GM13976 (cell line): ENCODE measurements around the gene GCN1.
"Not testable (repeated sequence)": the region's sequence is repeated elsewhere in the genome, so short reads cannot be mapped to it uniquely, and the experiment has no call there.

Experiments
- DNase-seq: peaks from one replicate; pipeline ENCODE4 v3.0.0; 2012; ENCODE audit warnings: low spot score
- in situ Hi-C: fragments of 300-500 bp; cut with MboI; formaldehyde crosslinking; loops from one replicate; pipeline ENCODE4 v1.12.0; 2022; ENCODE audit warnings: low sequenced_read_pairs, mixed read lengths, inconsistent platforms; ENCODE audit not compliant: unreplicated experiment
- TF ChIP-seq, protein P1 (sequence below): IDR thresholded peaks from 2 replicates; pipeline ENCODE4 v1.5.1; 2012; ENCODE audit warnings: borderline replicate concordance, mild to moderate bottlenecking; ENCODE audit not compliant: insufficient read depth; ENCODE audit errors: extremely low read depth, missing control alignments, control extremely low read depth

Gene GCN1

DNA sequence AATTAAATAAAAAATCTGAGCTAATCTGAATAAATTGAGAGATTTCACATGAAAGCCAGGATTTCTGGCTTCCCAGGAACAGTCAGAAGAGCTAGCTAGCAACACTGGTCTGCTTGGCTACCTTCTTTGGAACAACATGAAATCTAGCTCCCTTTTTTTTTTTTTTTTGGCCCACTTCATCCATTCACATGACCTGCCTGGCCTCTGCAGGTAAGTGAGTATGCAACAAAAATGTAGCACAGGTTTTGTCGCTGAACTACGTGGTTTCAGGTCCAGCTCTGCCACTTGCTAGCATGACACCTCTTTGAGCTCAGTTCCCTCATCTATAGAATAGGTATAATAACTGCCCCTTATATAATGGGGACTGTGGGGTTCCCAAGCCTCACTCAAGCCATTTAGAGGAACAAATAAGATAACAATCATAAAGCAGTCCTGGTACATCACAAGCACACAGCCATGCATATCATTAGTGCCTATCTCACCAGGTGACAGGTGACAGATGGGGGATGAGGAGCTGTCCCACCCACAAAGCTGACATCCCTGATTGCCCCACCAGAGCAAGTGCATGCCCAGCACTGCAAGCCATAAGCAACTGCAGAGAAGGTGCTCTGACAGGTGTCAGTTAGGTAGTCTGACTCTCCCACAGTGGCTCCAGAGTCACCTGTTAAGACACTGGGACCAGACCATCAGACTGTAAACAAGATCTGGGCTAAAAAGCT is 45.4 kb upstream of the GCN1 start:
- no peak for DNase-seq
- TF ChIP-seq, protein P1, sequence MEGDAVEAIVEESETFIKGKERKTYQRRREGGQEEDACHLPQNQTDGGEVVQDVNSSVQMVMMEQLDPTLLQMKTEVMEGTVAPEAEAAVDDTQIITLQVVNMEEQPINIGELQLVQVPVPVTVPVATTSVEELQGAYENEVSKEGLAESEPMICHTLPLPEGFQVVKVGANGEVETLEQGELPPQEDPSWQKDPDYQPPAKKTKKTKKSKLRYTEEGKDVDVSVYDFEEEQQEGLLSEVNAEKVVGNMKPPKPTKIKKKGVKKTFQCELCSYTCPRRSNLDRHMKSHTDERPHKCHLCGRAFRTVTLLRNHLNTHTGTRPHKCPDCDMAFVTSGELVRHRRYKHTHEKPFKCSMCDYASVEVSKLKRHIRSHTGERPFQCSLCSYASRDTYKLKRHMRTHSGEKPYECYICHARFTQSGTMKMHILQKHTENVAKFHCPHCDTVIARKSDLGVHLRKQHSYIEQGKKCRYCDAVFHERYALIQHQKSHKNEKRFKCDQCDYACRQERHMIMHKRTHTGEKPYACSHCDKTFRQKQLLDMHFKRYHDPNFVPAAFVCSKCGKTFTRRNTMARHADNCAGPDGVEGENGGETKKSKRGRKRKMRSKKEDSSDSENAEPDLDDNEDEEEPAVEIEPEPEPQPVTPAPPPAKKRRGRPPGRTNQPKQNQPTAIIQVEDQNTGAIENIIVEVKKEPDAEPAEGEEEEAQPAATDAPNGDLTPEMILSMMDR: no peak
- in situ Hi-C loops: no loop called here

DNA sequence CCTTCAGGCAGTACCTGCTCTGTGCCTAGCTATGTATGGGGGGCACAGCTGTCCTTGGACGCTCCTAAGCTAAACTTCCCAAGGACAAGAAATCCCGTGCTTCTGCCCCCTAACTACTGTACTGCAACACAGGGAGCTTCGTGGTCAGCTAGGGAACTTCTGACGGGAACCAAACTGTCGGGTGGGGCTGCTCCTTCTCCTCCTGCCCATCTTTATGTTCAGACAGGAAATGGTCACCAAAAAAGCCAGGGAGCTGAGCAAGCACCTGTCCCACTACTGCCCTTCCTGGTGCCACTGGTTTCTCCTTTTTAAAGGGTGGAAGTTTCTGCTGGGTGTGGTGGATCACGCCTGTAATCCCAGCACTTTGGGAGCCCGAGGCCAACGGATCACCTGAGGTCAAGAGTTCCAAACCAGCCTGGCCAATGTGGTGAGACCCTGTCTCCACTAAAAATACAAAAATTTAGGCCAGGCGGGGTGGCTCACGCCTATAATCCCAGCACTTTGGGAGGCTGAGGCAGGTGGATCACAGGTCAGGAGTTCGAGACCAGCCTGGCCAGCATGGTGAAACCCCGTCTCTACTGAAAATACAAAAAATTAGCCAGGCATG is 44.4 kb upstream of the GCN1 start:
- TF ChIP-seq, protein P1: no peak
- in situ Hi-C loops: no loop called here
- DNase-seq: no peak

DNA sequence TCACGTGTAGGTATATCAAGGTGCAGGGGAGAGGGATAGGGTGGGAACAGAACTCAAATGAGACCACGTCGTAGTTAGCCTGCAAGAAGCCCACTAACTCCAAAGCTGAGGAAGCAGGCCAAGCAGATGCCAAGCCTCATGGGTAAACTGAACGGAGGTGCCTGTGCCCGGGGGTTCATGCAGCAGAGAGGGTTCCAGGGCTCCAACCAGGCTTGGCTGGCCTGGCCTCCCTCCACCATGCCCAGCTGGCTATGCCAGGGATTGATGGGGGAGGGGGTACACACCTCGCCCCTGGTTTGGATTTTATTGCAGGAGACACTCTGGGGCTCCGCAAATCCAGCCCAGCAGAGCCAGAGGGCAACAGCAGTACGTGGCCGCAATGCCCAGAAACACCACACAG is 43.7 kb upstream of the GCN1 start:
- TF ChIP-seq, protein P1: no peak
- in situ Hi-C loops: no loop called here
- no peak for DNase-seq

DNA sequence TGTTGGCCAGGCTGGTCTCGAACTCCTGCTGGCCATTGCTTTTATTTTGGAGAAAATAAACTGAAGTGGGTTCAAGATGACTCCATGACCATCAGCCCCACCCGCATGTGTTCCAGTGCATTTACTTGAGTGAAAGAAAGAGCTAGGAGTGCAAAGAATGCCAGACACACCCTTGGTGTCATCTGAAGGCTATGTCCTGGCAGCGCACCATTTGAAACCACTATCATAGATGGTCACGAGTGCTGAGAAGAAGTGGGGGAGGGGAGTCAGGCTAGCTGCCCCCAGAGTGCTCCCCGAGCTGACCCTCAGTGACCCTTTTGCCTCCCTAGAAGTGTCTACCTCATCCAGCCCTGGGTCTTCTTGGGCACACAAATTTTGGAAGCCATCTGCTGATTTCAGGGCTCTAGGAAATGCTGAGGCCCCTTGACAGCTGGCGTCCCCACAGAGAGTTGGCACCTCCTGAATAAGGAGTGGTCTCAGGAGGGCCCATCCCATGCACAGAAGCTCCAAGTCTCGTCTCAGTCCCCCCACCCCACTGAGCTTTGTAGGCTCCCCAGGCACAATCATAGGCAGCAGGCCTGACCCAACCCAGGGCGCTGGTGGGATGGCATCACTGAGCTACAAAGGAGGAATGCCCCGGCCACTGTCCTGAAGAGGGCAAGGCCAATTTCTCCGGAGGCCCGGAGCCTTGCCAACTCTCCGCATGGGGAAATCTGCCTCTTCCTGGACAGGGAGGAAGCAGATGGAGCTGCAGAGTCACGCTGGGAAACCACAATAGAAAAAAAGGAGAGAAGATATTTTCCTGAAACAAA is 43.1 kb upstream of the GCN1 start:
- TF ChIP-seq, protein P1: no peak
- DNase-seq: no peak
- in situ Hi-C loops: no loop called here

DNA sequence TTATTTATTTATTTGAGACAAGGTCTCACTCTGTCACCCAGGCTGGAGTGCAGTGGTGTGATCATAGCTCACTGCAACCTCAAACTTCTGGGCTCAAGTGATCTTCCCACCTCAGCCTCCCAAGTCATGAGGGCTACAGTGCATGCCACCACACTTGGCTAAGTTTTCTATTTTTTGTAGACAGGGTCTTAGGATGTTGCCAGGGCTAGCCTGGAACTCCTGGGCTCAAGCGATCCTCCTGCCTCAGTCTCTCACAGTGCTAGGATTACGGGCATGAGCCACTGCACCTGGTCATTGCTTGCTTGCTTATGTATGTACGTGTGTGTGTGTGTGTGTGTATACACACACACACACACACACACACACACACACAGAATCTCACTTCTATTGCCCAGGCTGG is 42.3 kb upstream of the GCN1 start:
- DNase-seq, in situ Hi-C loops: not testable (repeated sequence)

DNA sequence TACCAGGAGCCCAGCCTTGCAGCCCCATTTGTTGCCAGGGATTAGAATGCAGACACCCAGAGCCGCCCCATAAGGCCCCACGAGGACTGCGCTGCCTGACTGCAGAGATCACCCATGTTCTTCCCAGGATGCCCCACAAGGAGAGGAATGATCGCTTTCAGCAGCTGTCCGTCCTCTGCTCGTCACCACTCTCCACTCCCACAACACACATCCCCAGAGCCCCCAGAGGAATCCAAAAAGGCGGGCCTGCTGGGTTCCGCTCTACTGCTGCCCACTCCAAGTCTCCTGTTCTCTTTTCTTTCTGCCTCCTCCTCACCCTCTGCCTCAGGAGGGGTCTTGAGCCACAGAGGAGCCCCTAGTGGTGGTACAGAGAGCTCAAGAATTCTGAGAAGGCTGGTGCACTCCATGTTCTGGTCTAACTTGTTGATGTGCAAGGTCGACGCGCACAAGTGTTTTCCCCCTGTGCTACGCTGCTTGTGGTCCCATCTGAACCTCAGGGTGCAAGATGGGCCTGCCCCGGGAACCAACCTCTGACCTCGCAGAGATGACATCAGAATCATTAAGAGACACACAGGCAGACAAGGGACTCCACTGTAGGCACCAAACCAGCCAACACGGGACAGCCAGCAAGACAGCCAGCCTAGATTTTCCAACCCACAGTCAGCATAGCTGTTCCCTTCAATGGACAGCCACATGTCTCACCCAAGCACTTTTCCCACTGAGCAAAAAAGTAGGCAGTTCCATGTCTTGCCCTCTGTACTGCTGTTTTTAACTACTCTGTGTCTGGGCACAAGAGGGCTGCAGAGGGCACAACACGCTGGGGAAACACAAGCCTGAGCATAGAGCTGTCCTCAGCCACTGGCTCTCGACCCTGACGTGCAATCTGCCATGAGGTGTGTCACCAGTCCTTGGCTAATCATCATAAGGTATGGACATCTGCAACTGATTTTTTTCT is 41.1 kb upstream of the GCN1 start:
- in situ Hi-C loops: no loop called here
- TF ChIP-seq, protein P1: no peak
- DNase-seq: no peak
